M059J (cell line): ENCODE results near the gene SLX9. TPM values are rescaled to one million over a fixed set of nuclear protein-coding genes. Genes with fewer than 3 reads are reported as not detected.
A peak's percentile ranks its signal among the peaks of the same experiment; 100 is the strongest.

ENCODE experiments used
- DNase-seq: peaks from one replicate; pipeline ENCODE4 v3.0.0-alpha.2; 2012; ENCODE audit warnings: low read depth
- total RNA-seq: library from RNA; depleted of rRNA; stranded (reverse); fragments of >200 nt; shearing (Covaris generic); gene quantifications from 2 replicates; pipeline ENCODE4 v1.2.3, GENCODE V29; 2014

The SLX9 gene
- total RNA-seq, 1 experiment from 2014 or later, result 23.4 TPM

DNA sequence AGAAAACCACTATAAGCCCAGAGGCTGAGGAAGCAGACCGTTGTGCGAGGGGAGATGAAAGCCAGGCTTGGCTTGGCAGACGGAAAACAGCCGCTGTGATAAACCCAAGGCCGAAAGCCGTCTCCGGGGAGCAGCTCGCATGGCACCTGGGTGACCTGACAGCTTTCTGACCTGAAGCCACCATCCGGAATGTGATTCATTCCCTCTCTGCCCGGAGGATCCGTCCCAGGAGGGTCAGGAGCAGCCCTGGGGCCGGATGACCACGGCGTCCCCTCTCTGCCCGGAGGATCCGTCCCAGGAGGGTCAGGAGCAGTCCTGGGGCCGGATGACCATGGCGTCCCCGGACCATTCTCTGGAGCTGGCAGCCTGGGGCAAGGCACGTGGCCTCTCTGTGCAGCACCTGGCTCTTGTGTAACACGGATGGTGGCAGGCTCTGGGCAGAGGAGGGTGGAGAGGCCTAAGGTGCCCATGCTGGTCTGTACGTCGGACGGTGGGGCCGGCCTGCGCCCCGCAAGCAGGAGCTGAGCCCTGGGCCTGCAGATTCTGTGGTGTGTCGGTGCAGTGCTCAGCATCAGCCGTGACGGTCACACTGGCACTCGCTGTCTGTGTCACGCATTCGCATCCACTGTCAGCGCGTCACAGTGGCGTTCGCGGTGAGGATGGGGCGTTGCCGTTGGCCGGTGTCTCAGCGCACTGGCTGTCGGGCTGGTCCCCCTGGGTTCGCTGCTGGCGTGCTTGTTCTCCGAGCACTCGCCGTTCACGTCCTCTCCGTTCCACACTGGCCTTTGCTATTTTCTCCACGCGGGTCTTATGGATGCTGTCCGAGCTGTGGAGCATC lies 50.3 kb downstream of the SLX9 start:
- peak; percentile 53 for DNase-seq

DNA sequence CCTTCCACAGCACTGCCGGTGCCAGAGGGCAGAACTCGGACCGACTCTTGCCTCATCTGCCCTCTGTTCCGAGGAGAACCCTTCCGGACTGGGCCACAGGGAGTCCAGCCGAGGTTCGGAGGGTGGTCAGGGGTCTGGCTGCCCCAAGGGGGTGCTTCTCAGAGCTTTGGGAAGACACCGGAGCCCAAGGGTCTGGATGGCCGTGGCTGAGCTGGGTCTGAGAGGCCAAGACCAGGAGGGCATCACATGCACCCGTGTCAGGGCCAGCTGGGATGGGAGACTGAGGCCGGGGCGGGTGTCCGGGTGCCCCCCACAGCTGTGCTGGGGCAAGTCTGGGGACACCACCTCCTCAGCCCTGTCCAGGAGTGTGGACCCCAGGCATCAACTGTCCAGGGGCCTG lies 51.1 kb downstream of the SLX9 start:
- no peak for DNase-seq

DNA sequence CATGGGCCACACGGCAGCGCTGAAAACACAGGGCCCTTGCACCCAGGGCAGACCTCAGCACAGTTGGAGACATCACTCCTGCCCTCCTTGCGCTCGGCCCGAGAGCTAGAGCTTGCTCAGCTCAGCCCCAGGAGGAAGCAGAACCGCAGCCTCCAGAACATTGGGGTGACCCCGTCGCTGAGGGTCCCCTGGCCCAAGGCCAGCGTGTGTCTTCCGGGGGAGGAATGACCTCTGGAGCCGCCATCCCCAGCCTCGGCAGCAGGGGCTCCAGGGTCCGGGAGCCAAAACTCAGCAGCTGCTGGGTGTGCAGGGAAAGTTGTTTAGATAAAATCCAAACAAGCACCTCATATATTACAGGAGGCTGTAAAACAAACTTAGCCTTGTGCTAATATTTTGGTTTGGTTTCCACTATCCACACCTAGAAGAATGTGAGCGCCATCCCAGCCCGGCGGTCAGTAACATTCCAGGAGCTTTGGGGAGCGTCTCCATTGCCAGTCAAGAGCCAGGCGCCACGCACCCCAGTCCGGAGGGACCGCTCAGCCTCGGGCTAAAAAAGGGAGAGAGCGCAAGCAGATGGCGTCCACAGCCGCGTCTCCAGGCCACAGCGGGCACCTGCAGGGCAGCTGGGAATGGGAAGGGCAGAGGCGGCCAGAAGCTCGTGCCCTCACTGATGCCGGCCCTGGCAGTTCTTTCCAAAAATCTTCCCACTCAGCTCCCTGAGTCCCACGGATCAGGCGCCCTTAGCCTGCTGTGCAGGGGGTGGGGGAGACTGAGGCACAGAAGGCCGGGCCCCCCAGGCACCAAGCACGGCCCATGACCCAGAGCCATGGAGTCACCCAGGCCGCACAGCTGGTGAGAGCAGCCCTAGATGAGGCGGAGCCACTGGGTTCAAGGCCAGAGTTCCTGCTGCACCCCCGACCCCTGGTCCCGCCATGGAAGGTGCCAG lies 52.0 kb downstream of the SLX9 start:
- DNase-seq, result no peak

- DNase-seq, result no peak
Measured at GRCh38 chr21:44992608-44993031, 52.8 kb downstream of the SLX9 start.

GRCh38 chr21:44993321-44994046 lies 53.7 kb downstream of the SLX9 start:
- no peak for DNase-seq

GRCh38 chr21:44994047-44994694 lies 54.3 kb downstream of the SLX9 start:
- DNase-seq, result no peak

- DNase-seq, result no peak
Measured at GRCh38 chr21:44994695-44995342, 55.0 kb downstream of the SLX9 start.

GRCh38 chr21:44995343-44995941 lies 55.6 kb downstream of the SLX9 start:
- DNase-seq, result no peak

GRCh38 chr21:44996096-44996495 lies 56.3 kb downstream of the SLX9 start:
- DNase-seq, result no peak

- no peak for DNase-seq
Measured at GRCh38 chr21:44996501-44996921, 56.7 kb downstream of the SLX9 start.

GRCh38 chr21:44996983-44997936 lies 57.4 kb downstream of the SLX9 start:
- no peak for DNase-seq

DNA sequence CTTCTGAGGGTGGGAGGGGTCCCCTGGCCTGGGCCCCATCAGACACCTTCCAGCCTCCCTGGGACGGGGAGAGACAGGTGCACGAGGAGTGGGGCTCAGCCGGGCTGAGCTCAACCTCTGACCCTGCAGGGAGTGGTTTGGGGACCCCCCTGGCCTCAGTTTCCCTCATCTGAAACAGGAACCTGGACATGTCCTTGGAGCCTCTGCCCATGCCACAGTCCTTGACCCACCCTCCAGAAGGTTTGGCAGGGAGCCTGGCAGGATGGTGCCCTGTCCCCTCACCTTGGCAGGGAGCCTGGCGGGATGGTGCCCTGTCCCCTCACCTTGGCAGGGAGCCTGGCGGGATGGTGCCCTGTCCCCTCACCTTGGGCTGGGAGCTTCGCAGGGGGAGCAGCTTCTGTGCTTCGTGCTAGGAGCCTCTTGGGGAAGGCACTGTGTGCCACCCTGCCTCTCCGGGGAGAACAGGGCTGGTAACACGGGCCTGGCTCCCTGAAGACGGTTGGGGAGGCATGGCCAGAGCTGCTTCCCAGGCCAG lies 58.3 kb downstream of the SLX9 start:
- DNase-seq, result no peak

DNA sequence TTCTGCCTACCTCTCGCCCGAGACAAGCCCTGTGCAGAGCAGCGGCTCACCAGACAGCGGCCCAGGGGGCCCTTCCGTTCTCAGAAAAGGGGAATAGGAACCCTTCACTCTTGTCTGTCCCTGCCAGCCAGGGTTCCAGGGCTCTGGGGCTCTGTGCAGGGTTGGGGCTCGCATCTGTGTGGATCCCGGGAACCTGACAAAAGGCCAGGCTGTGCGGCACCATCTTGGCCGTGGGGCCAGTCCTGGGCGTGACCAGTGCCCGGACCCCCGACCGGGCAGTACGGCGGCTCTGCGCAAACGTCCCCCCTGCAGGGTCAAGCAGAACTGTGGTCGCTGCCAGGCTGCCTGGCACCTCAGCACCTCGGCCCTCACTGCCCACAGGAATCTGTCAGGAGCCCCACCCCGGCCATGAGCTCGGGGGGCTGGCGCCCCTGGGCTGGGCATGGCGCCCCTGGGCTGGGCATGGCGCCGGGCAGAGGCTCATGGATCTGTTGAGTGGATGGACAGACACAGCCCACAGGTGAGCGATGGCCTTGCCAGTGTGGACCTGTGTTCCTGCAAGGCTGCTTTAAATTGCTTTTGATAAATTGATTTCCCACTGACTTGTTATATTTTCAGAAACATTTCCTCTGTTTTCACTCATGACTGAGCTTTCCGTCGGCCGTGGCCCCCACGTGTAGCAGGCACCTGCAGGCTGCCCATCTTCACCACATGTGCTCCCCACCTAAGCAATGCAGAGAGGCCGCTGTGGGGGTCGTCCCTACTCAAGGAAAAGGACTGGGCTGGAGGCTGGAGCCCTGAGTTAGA lies 59.0 kb downstream of the SLX9 start:
- no peak for DNase-seq

DNA sequence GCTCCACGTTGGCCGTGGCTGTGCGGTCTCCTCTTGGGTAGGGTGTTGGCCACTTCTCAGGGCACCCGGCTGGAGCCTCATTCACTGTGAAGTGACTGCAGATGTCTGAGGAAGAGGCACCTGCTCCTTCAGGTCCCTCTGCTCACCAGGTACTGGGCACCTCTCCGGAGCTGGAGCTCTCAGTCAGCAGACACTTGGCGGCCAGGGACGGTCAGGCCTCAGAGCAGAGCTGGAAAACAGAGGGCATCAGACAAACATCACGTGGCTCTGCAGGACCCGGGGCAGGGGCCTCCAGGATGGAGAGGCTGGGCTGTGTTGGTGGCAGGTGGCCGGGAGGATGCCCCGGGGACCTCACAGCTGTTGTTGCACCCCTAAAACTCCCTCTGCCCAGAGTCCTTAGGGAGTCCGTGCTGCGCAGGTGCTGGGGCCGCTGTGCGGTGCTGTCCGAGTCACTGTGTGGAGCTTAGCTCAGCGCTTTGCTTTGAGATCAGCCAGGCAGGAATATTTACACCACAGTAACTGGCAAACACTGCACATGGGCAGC lies 59.7 kb downstream of the SLX9 start:
- DNase-seq, result no peak

GRCh38 chr21:44999972-45000636 lies 60.3 kb downstream of the SLX9 start:
- no peak for DNase-seq

DNA sequence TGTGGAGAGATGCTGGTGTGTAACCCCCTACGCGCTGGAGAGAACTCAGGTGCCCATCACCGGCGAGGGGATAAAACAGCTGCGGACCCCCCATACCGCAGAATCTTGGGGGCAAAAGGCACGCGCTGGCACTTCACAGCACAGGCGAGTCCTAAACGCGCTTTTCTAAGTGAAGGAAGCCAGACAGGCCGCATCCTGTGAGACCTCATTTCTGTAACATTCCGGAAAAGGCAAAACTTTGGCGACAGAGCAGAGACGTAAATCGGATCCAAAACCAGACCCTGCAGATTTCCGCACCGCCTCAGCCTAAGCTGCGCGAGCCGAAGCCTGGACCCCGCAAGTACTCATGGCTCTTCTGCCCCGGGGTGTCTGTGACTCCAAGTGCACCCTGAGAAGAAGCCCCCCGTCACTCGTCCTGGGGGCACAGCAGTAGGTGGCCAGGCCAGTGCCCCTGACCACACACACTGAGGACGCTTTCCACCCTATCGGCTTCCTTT lies 60.9 kb downstream of the SLX9 start:
- no peak for DNase-seq
